ENCODE data around the gene SORCS2.

SORCS2 gene

DNA sequence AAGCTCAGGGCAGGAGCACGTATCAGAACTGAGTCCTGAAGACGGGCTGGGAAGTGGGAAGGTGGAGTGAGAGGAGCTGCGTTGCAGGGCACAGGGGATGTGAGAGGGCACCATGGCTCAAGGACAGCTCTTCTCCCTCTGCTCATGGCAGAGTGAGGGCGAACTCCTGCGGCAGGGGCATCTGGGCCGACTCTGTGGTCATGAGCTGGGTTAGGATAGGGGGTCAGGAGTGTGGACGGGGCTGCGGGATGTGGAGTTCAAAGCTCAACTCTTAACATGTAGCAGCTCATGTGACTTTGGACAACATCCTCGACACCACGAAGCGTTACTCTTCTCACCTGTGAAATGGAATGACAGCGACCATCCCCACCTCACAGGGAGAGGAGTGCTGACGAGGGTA, 19.4 kb upstream of the SORCS2 start:
- TF ChIP-seq, protein P1, sequence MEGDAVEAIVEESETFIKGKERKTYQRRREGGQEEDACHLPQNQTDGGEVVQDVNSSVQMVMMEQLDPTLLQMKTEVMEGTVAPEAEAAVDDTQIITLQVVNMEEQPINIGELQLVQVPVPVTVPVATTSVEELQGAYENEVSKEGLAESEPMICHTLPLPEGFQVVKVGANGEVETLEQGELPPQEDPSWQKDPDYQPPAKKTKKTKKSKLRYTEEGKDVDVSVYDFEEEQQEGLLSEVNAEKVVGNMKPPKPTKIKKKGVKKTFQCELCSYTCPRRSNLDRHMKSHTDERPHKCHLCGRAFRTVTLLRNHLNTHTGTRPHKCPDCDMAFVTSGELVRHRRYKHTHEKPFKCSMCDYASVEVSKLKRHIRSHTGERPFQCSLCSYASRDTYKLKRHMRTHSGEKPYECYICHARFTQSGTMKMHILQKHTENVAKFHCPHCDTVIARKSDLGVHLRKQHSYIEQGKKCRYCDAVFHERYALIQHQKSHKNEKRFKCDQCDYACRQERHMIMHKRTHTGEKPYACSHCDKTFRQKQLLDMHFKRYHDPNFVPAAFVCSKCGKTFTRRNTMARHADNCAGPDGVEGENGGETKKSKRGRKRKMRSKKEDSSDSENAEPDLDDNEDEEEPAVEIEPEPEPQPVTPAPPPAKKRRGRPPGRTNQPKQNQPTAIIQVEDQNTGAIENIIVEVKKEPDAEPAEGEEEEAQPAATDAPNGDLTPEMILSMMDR (IDR thresholded peaks at IDR 0.05; ENCODE audit: low read depth, low read length, missing control alignments) = no peak
- in situ Hi-C loops (cut with HindIII; ENCODE audit: low pct_ligation_motif_present, low sequenced_read_pairs) = no loop called here
- DNase-seq = no peak
- Histone ChIP-seq H3K27me3 (replicated peaks) (no peaks in the 10 kb centered on the region), H3K27ac (no peak overlapping the region), H3K4me3 (ENCODE audit: low read depth, low read length) (no peak overlapping the region), H3K36me3 (replicated peaks) (no peaks in the 10 kb centered on the region)

DNA sequence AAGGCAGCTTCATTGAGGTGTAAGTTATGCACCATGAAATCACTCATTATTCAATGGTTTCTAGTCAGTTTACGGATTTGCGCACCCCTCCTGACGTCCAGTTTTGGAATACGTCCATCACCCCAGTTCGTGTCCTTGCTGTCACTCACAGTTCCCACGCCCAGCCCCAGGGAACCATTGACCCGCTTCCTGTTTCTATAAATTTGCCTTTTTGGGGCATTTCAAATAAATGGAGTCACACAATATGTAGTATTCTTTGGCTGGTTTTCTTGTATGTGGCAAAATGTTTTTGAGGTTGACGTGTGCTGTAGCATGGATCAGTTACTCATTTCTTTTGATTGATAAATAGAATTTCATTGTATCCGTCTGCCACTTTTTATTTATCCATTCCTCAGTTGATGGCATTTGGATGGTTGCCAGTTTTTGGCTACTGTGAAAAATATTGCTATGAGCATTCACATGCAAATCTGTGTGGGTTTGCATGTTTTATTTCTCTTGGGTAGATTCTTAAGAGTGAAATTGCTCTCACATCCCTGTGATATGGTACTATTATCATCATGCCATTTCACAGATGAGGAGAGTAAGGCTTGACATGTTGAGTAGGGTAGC, 18.4 kb upstream of the SORCS2 start:
- Histone ChIP-seq H3K4me3 (ENCODE audit: low read depth, low read length) (no peak overlapping the region), H3K27ac (no peak overlapping the region), H3K27me3 (replicated peaks) (no peaks in the 10 kb centered on the region), H3K36me3 (replicated peaks) (no peaks in the 10 kb centered on the region)
- no peak for DNase-seq
- in situ Hi-C loops (cut with HindIII; ENCODE audit: low pct_ligation_motif_present, low sequenced_read_pairs) = no loop called here
- TF ChIP-seq, protein P1 (IDR thresholded peaks at IDR 0.05; ENCODE audit: low read depth, low read length, missing control alignments) = no peak

DNA sequence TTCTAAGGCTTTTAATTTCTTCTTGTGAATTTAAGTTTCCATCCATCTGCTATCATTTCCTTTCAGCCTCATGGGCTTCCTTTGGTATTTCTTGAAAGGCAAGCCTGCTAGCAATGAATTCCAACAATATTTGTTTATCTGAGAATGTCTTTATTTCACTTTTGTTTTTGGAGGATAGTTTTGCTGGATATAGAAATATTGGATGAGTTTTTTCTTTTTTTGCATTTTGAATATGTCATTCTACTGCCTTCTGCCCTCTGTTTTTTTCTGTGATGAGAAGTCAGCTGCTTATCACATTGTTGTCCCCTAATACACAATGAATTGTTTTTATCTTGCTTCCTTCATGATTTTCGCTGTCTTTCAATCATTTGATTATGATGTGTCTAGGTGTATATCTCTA, 13.2 kb upstream of the SORCS2 start:
- in situ Hi-C loops (cut with HindIII; ENCODE audit: low pct_ligation_motif_present, low sequenced_read_pairs) = no loop called here
- H3K4me3 ChIP-seq (ENCODE audit: low read depth, low read length) = no peak overlapping the region
- TF ChIP-seq, protein P1 (IDR thresholded peaks at IDR 0.05; ENCODE audit: low read depth, low read length, missing control alignments) = no peak
- no peak for DNase-seq
- H3K27me3 ChIP-seq (replicated peaks) = no peaks in the 10 kb centered on the region
- no peak overlapping the region for H3K27ac ChIP-seq
- H3K36me3 ChIP-seq (replicated peaks) = no peaks in the 10 kb centered on the region

DNA sequence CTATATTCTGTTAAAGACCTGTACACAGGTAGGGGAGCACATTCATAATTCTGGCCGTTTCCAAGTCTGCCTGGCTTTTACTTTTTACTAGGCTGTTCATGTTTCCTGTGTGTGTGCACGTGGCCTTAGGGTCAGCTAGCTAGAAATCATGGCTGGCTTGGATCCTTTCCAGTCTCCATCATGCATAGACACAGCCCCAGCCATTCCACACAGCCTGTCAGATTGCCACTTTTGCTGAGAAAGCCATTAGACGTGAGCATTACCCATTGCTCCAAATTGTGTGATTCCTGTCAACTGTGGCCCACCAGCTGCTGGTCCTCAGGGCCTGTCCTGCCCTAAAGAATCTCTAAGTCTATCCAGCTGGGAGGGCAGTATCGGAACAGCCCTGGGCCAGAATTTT, 11.4 kb upstream of the SORCS2 start:
- Histone ChIP-seq H3K27ac (no peak overlapping the region), H3K4me3 (ENCODE audit: low read depth, low read length) (no peak overlapping the region), H3K27me3 (replicated peaks) (no peaks in the 10 kb centered on the region), H3K36me3 (replicated peaks) (no peaks in the 10 kb centered on the region)
- TF ChIP-seq, protein P1 (IDR thresholded peaks at IDR 0.05; ENCODE audit: low read depth, low read length, missing control alignments) = no peak
- no peak for DNase-seq
- in situ Hi-C loops (cut with HindIII; ENCODE audit: low pct_ligation_motif_present, low sequenced_read_pairs) = no loop called here

GRCh38 chr4:7182616-7183015, 9.7 kb upstream of the SORCS2 start:
- peaks cover 2% of the 10 kb centered on the region for H3K27me3 ChIP-seq (replicated peaks)
- in situ Hi-C loops (cut with HindIII; ENCODE audit: low pct_ligation_motif_present, low sequenced_read_pairs) = no loop called here
- DNase-seq = no peak
- H3K4me3 ChIP-seq (ENCODE audit: low read depth, low read length) = no peak overlapping the region
- H3K27ac ChIP-seq = no peak overlapping the region
- TF ChIP-seq, protein P1 (IDR thresholded peaks at IDR 0.05; ENCODE audit: low read depth, low read length, missing control alignments) = no peak
- H3K36me3 ChIP-seq (replicated peaks) = no peaks in the 10 kb centered on the region

GRCh38 chr4:7183161-7183560, 9.2 kb upstream of the SORCS2 start:
- Histone ChIP-seq H3K27me3 (replicated peaks) (peaks cover 2% of the 10 kb centered on the region), H3K27ac (no peak overlapping the region), H3K36me3 (replicated peaks) (no peaks in the 10 kb centered on the region), H3K4me3 (ENCODE audit: low read depth, low read length) (no peak overlapping the region)
- in situ Hi-C loops (cut with HindIII; ENCODE audit: low pct_ligation_motif_present, low sequenced_read_pairs) = no loop called here
- TF ChIP-seq, protein P1 (IDR thresholded peaks at IDR 0.05; ENCODE audit: low read depth, low read length, missing control alignments) = no peak
- no peak for DNase-seq

Data from brain microvascular endothelial cell (primary cell).